Stimulated activated naive B cell treated with anti-CD40 and anti-IgM and Interleukin-4, amounts not matched to agents 10 μg/mL and 1 μg/mL and 100 μg/mL, for 72 hours (primary cell): ENCODE data around the gene PRAF2.

Experiments used
- ATAC-seq, 2 donors: fragments of 150-1000 bp; cut with Tn5 transposase; replicated peaks; 2 replicates each; pipeline ENCODE4 v1.10.0; 2021; ENCODE audit warnings: moderate library complexity in 1 of 2
- DNase-seq: peaks from one replicate; pipeline ENCODE4 v3.0.0; 2021
- H3K27ac Mint-ChIP-seq: one replicate; pipeline ENCODE4 v1.8.0; 2022; ENCODE audit warnings: mild to moderate bottlenecking, mixed read lengths
- H3K27me3 Mint-ChIP-seq, 2 donors: one replicate each; pipeline ENCODE4 v1.8.0; 2022; ENCODE audit warnings: mixed read lengths in 2 of 2
- H3K36me3 Mint-ChIP-seq, 2 donors: one replicate each; pipeline ENCODE4 v1.8.0; 2022; ENCODE audit warnings: mixed read lengths in 2 of 2, mild to moderate bottlenecking in 1 of 2
- H3K4me1 Mint-ChIP-seq, 2 donors: one replicate each; pipeline ENCODE4 v1.8.0; 2022; ENCODE audit warnings: mixed read lengths in 2 of 2, mild to moderate bottlenecking in 1 of 2
- H3K4me3 Mint-ChIP-seq, 2 donors: one replicate each; pipeline ENCODE4 v1.8.0; 2022; ENCODE audit warnings: mild to moderate bottlenecking in 2 of 2, mixed read lengths in 2 of 2, moderate library complexity in 1 of 2
- H3K9me3 Mint-ChIP-seq, 2 donors: one replicate each; pipeline ENCODE4 v1.8.0; 2022; ENCODE audit warnings: mixed read lengths in 2 of 2, mild to moderate bottlenecking in 1 of 2

PRAF2 gene

GRCh38 chrX:49100704-49101628, 27.2 kb upstream of the PRAF2 start:
- DNase-seq (peak; percentile 87), ATAC-seq (peak; percentile 92 to 95)
- no peaks in the 10 kb centered on the region for H3K27me3 Mint-ChIP-seq
- peak overlapping the region; percentile 92 for H3K27ac Mint-ChIP-seq
- H3K4me1 Mint-ChIP-seq: peaks cover 6 to 14% of the 10 kb centered on the region in 2 donors
- peak overlapping the region; percentile 87 to 92 for H3K4me3 Mint-ChIP-seq
- peaks cover 3% of the 10 kb centered on the region in 2 donors for H3K36me3 Mint-ChIP-seq
- H3K9me3 Mint-ChIP-seq: no peaks in the 10 kb centered on the region

DNA sequence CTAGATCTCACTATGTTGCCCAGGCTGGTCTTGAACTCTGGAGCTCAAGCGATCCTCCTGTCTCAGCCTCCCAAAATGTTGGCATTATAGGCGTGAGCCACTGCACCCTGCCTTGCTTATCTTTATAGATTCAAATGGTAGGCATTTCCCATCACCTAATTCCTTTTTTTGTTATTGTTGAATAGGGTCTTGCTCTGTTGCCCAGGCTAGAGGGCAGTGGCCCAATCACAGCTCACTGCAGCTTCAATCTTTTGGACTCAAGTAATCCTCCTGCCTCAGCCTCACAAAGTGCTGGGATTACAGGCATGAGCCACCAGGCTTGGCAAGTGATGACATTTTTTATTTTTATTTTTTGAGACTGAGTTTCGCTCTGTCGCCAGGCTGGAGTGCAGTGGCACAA, 22.6 kb upstream of the PRAF2 start:
- H3K4me1 Mint-ChIP-seq: peaks cover under 1 to 4% of the 10 kb centered on the region in 2 donors
- no peaks in the 10 kb centered on the region for H3K27me3 Mint-ChIP-seq
- H3K4me3 Mint-ChIP-seq: no peak overlapping the region
- H3K36me3 Mint-ChIP-seq: peaks cover under 1 to 3% of the 10 kb centered on the region in 2 donors
- no peaks in the 10 kb centered on the region for H3K9me3 Mint-ChIP-seq
- no peak overlapping the region for H3K27ac Mint-ChIP-seq
- no peak for DNase-seq
- no peak for ATAC-seq

GRCh38 chrX:49089553-49089952, 15.8 kb upstream of the PRAF2 start:
- Mint-ChIP-seq H3K27me3 (no peaks in the 10 kb centered on the region), H3K4me3 (no peak overlapping the region), H3K9me3 (no peaks in the 10 kb centered on the region), H3K4me1 (no peaks in the 10 kb centered on the region), H3K36me3 (no peaks in the 10 kb centered on the region), H3K27ac (no peak overlapping the region)
- ATAC-seq: no peak
- no peak for DNase-seq

- Mint-ChIP-seq H3K4me1 (peaks cover 4 to 14% of the 10 kb centered on the region in 2 donors), H3K9me3 (no peaks in the 10 kb centered on the region), H3K27ac (no peak overlapping the region), H3K36me3 (peaks cover 6 to 7% of the 10 kb centered on the region in 2 donors), H3K27me3 (no peaks in the 10 kb centered on the region), H3K4me3 (peak overlapping the region in 1 of 2 donors; percentile 2)
- ATAC-seq (no peak), DNase-seq (no peak)
Measured at GRCh38 chrX:49082271-49082871, 8.6 kb upstream of the PRAF2 start.

DNA sequence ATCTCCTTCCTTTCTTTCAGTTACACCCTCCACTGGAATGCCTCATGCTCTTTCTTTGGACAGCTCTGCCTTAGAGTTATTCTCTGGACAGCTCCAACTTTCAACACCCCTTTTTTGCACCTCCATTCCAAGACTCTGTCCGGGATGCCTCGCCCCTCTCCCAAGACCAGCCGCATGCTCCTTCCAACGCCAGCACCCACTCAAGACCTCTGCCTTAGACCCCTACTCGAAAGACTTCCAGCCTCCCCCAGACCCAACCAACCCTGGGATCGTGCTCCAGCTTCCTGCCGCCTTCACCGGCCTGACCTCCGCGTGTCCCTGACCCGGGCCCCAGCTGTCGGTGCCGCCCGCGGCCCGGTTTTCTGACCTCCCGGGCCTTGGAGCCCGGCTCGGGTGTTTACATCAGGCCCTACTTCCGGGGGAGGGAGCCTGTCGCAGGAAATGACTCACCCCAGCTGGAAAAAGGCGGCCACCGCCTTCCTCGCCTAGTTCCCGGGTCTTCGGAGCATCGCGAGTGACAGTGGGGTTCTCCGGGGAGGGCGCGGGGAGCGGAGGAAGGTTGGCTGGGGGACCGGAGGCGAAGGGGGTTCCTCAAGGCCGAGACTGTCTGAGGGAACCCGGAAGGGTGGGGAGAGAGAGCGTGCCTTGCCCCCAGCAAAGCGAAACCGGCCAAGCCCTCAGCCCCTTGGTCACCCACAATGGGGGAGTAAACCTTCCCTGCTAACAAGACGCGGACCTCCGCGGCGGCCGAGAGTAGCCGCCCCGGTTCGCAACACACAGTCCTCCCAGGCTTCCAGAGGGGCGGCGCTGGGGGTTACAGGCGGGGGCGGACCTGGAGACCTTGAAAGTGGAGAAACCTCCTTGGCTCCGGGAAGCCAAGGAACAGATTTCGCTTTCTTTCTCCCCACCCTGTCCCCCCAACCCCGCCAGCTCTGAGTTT, 6.0 kb upstream of the PRAF2 start, which contains the start of gene WDR45:
Gene WDR45, minus strand, starts transcription at position 399 of the 940 bp plus-strand sequence. CDS start 1,792 bp downstream, outside the sequence.
- ATAC-seq (peak; percentile 87 to 89), DNase-seq (peak; percentile 68)
- Mint-ChIP-seq H3K4me1 (peaks cover 4 to 14% of the 10 kb centered on the region in 2 donors), H3K36me3 (peaks cover 14 to 15% of the 10 kb centered on the region in 2 donors), H3K27ac (peak within 1 kb of the TSS; percentile 98), H3K9me3 (no peaks in the 10 kb centered on the region), H3K27me3 (no peaks in the 10 kb centered on the region), H3K4me3 (peak within 1 kb of the TSS; percentile 89 to 96)

DNA sequence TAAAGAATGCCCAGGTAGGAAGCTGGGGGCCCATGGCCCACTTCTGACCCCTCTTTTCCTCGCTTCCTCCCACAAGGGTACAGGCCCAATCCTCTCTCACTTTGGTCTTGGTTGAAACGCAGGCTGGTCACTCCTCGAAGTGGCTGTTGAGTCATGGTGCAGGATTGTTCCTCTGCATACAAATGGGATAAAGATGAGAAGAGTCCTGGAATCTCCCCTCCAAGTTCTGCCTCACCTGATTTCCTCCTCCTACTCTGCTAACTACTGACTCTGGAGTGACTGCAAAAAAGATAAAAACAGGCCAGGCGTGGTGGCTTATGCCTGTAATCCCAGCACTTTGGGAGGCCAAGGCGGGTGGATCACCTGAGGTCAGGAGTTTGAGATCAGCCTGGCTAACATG, 4.1 kb upstream of the PRAF2 start:
- no peak overlapping the region for H3K27ac Mint-ChIP-seq
- peaks cover 21 to 27% of the 10 kb centered on the region in 2 donors for H3K36me3 Mint-ChIP-seq
- ATAC-seq (no peak), DNase-seq (no peak)
- H3K27me3 Mint-ChIP-seq: no peaks in the 10 kb centered on the region
- H3K4me1 Mint-ChIP-seq: peaks cover 10 to 23% of the 10 kb centered on the region in 2 donors
- peaks cover 2 to 5% of the 10 kb centered on the region in 2 donors for H3K9me3 Mint-ChIP-seq
- no peak overlapping the region for H3K4me3 Mint-ChIP-seq

GRCh38 chrX:49075347-49075746, 1.5 kb upstream of the PRAF2 start:
- DNase-seq: no peak
- Mint-ChIP-seq H3K4me3 (no peak overlapping the region), H3K9me3 (peaks cover 2 to 11% of the 10 kb centered on the region in 2 donors), H3K4me1 (peaks cover 16 to 33% of the 10 kb centered on the region in 2 donors), H3K27ac (peak overlapping the region; percentile 16), H3K36me3 (peaks cover 25 to 41% of the 10 kb centered on the region in 2 donors), H3K27me3 (no peaks in the 10 kb centered on the region)
- ATAC-seq: no peak

DNA sequence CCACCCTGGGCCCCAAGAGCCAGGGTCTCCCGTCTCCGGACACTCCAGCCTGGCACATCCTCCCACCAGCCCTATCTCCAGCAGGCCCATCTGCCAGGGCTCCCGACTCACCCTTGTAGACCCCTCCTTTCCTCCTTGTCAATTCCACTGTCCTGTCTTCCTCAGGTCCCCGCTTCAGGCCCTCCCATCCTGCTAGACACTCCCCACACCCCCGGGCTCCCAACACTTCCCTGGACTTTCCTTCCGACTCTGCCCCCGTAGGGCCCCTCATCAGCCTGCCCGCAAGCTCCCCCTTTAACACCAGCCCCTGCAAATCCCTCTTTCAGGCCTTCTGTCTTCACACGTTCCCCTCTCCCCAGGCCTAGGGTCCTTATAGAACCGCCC, 1.1 kb downstream of the PRAF2 start:
- Mint-ChIP-seq H3K27ac (peak overlapping the region; percentile 91), H3K4me3 (peak overlapping the region; percentile 88 to 92), H3K36me3 (peaks cover 20 to 38% of the 10 kb centered on the region in 2 donors), H3K9me3 (peaks cover 2 to 11% of the 10 kb centered on the region in 2 donors), H3K4me1 (peaks cover 12 to 18% of the 10 kb centered on the region in 2 donors), H3K27me3 (no peaks in the 10 kb centered on the region)
- ATAC-seq (no peak), DNase-seq (no peak)

DNA sequence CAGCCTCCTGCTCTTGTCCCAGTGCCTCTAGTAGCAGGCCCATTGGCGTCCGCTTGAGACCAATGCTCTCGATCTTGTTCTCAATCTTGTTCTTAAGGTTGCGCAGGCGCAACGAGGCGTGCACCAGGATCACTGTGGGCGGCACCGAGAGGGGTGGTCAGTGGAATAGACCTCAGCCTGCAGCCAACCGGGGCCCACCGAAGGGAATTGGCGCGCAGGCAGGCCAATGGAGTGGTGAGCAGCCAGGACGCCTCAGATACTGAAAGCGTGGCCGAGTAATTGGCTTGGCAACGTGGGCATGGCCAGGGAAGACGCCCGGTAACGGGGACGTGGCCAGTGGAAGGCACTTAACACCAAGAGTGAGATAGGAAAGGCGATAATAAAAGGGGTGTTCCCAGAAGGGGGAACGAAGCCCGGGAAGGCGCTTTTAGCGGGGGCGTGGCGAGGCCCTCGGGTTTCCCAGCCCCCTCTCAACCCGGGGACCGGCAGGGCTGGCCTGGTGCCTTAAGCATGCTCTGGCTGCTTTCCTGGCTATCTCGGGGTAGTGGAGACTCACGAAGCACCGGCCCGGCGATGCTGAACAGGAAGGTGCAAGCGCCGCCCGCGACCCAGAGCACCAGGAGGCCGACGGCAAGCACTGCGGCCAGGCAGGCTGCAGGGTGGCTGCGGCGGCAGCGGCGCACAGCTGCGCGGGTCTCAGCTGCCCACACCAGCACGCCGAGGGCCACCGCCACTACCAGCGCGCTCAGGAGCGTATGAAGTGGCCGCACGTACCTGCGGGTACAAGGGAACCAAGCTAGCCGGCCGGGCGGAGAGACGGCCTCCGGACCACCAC, 1.7 kb downstream of the PRAF2 start:
- H3K4me3 Mint-ChIP-seq: peak overlapping the region; percentile 37 to 92
- peaks cover 2 to 11% of the 10 kb centered on the region in 2 donors for H3K9me3 Mint-ChIP-seq
- H3K36me3 Mint-ChIP-seq: peaks cover 20 to 35% of the 10 kb centered on the region in 2 donors
- no peak for ATAC-seq
- no peak for DNase-seq
- peaks cover 12 to 18% of the 10 kb centered on the region in 2 donors for H3K4me1 Mint-ChIP-seq
- H3K27me3 Mint-ChIP-seq: no peaks in the 10 kb centered on the region
- peak overlapping the region; percentile 91 for H3K27ac Mint-ChIP-seq

DNA sequence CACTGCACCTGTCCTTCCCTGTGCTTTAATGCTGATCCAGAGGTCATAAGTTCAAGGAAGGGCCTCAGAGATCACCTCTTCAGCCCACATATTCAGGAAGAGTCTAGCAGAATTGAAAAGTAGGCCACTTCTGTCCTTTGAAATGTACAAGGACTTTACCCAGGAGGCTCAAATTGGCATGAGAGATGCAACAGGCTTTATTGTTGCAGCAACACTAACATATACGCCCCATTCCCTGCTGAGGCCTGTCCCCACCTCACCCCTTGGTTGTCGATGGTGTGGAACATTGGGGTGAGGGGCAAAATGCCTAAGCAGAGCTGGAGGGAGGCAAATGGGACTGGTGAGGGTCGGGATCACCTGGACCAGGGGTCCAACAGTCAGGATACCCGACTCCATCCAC, 2.8 kb downstream of the PRAF2 start:
- Mint-ChIP-seq H3K9me3 (peaks cover 2 to 11% of the 10 kb centered on the region in 2 donors), H3K27me3 (no peaks in the 10 kb centered on the region), H3K4me3 (no peak overlapping the region), H3K4me1 (peaks cover 12 to 18% of the 10 kb centered on the region in 2 donors), H3K27ac (peak overlapping the region; percentile 37), H3K36me3 (peaks cover 16 to 35% of the 10 kb centered on the region in 2 donors)
- no peak for ATAC-seq
- no peak for DNase-seq

GRCh38 chrX:49069038-49069437, 4.8 kb downstream of the PRAF2 start:
- Mint-ChIP-seq H3K4me3 (no peak overlapping the region), H3K27me3 (no peaks in the 10 kb centered on the region), H3K9me3 (peaks cover 2 to 11% of the 10 kb centered on the region in 2 donors), H3K36me3 (peaks cover 10 to 22% of the 10 kb centered on the region in 2 donors), H3K4me1 (peaks cover 12 to 18% of the 10 kb centered on the region in 2 donors), H3K27ac (no peak overlapping the region)
- DNase-seq: no peak
- no peak for ATAC-seq

DNA sequence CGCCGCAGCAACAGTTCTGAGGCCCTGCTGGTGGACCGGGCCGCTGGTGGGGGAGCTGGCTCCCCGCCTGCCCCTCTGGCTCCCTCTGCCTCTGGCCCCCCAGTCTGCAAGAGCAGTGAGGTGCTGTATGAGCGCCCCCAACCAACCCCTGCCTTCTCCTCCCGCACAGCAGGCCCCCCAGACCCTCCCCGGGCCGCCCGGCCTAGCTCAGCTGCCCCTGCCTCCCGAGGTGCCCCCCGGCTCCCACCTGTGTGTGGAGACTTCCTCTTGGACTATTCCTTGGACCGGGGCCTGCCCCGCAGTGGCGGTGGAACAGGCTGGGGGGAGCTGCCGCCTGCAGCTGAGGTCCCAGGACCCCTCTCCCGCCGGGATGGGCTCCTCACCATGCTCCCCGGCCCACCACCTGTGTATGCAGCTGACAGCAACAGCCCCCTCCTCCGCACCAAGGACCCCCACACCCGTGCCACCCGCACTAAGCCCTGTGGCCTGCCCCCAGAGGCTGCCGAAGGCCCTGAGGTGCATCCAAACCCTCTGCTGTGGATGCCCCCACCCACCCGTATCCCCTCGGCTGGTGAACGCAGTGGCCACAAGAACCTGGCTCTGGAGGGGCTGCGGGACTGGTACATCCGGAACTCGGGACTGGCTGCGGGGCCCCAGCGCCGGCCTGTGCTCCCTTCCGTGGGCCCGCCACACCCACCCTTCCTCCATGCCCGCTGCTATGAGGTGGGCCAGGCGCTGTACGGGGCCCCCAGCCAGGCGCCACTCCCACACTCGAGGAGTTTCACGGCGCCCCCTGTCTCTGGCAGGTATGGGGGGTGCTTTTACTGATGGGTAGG, 6.3 kb downstream of the PRAF2 start:
- peaks cover 2 to 5% of the 10 kb centered on the region in 2 donors for H3K4me1 Mint-ChIP-seq
- H3K9me3 Mint-ChIP-seq: peaks cover 0 to 4% of the 10 kb centered on the region in 2 donors
- ATAC-seq: no peak
- H3K36me3 Mint-ChIP-seq: peaks cover 2 to 10% of the 10 kb centered on the region in 2 donors
- H3K27me3 Mint-ChIP-seq: no peaks in the 10 kb centered on the region
- H3K27ac Mint-ChIP-seq: no peak overlapping the region
- no peak for DNase-seq
- H3K4me3 Mint-ChIP-seq: no peak overlapping the region
